Upper lobe of left lung (tissue), 4 donors: Measurements from ENCODE around the gene ELOVL6.

Experiments
- EP300 ChIP-seq, 4 donors: sonication (generic); formaldehyde crosslinking; IDR thresholded peaks; one replicate each; pipeline ENCODE4 v1.5.1; 2017; ENCODE audit warnings: antibody characterized with exemption in 4 of 4, control low read depth in 2 of 4
- POLR2A ChIP-seq, 4 donors: fragments of 450-650 bp; IDR thresholded peaks; one replicate each; pipeline ENCODE4 v1.5.1; 2016 to 2017; ENCODE audit warnings: antibody characterized with exemption in 4 of 4, mild to moderate bottlenecking in 2 of 4
- POLR2AphosphoS5 ChIP-seq, 2 donors: sonication (generic); formaldehyde crosslinking; IDR thresholded peaks; one replicate each; pipeline ENCODE4 v1.5.1; 2017; ENCODE audit warnings: antibody characterized with exemption in 2 of 2
- TF ChIP-seq, protein P1 (sequence below), 6 experiments: fragments of 450-650 bp in 4 of 6; fragments of 200-600 bp in 2 of 6; sonication (generic) in 2 of 6; IDR thresholded peaks; one replicate each; pipeline ENCODE4 v1.5.1; 2016 to 2019; ENCODE audit warnings: antibody characterized with exemption in 6 of 6

DNA sequence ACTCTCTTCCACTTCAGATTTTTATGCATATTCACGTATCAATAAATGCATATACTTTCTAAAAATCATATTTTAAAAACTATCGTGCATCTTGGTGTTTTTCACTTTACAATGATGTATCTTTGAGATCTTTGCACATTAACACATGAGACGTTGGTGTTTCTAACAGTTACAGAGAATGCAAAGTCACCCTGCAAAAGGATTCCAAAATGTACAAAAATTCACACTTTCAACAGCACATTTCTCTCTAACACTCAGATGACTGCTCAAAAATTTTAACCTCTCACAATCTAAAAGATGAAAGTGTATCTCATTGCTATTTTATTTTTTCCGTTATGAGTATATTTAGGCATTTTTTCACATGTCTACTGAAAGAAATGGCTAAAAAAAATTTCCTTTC lies 38.9 kb downstream of the ELOVL6 start:
- TF ChIP-seq, protein P1, sequence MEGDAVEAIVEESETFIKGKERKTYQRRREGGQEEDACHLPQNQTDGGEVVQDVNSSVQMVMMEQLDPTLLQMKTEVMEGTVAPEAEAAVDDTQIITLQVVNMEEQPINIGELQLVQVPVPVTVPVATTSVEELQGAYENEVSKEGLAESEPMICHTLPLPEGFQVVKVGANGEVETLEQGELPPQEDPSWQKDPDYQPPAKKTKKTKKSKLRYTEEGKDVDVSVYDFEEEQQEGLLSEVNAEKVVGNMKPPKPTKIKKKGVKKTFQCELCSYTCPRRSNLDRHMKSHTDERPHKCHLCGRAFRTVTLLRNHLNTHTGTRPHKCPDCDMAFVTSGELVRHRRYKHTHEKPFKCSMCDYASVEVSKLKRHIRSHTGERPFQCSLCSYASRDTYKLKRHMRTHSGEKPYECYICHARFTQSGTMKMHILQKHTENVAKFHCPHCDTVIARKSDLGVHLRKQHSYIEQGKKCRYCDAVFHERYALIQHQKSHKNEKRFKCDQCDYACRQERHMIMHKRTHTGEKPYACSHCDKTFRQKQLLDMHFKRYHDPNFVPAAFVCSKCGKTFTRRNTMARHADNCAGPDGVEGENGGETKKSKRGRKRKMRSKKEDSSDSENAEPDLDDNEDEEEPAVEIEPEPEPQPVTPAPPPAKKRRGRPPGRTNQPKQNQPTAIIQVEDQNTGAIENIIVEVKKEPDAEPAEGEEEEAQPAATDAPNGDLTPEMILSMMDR (IDR thresholded peaks at IDR 0.05): no peak
- TF ChIP-seq POLR2A (IDR thresholded peaks at IDR 0.05) (no peak), EP300 (IDR thresholded peaks at IDR 0.05) (no peak), POLR2AphosphoS5 (IDR thresholded peaks at IDR 0.05) (no peak)
